RPMI8226 (cell line): ENCODE data around the gene FGF8.

Experiments
- DNase-seq: peaks from one replicate; pipeline ENCODE4 v3.0.0-alpha.2; 2015

The FGF8 gene

DNA sequence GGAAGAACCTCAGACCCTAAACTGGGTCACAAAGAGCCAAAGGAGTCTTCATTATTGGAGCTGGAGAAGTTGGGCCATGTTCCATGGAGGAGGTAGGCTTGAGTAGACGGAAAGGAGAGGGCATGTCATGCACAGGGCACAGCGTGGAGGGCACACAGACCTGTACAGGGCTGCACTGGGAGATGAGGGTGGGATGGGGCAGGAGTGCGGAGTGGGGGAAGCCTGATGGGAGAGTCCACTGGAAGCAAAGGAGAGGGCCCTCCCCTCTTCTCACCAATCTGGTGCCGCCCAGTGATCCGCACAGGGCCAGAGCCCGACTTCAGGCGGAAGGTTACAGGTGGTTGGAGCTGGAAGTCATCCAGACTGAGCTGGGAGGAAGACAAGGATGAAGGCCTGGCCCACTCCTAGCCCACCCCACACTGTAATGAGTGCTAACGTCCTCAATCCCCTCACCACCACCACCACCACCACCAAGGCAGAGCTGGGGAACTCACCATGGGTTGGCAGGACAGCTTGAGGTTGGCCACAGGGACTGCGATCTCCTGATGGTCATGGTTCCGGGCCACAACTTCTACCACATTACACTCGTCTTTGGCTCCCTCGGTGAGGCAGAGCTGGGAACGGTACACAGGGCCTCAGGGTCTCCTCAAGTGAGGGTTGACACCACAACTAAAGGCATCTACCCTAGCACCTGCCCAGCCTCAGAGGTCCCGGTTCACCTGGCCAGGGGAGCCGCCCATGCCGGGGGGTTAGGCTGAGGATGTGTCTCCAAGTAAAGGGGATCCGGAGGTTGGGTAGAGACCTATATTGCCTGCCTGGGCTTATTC lies 6.3 kb upstream of the FGF8 start:
- DNase-seq = no peak

- DNase-seq = no peak
These were observed 5.7 kb upstream of the FGF8 start for GRCh38 chr10:101781655-101781983.

DNA sequence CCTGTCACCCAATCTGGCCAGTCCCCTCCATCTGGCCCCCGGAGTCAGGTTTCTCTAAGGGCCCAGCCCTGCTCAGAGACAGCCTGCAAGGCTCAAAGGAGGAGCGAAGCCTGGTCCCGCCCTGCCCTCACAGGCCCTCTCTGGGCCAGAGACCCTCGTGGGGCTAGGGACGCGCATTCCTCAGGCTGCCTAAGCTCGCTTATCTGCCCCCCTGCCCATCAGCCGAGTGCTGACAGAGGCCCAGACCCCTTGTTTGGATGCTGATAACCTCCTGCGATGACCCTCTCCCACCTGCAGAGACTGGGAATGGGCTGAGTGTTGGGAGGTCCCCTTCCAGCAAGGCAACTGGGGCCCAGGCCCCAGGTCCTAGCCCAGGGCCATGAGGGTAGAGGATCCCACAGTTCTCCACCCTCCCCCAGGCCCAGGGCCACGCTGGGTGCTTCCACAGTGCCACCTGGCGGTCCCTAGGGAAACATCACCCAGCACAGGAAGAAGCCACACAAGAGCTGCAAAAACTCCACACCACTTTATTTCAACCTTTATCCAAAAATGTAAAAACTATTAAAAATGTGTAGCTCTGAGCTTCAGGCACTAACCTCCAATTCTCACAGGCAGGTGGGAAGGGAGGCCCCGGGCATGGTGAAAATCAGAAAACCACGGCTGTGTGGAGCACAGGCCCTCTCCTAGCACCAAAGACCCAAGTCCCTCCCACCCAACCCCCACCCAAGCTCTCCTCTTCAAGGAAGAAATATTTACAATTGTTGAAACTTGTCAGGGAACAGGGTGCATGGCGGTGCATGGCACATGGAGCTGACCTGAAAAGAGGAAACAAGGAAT lies 5.1 kb upstream of the FGF8 start:
- DNase-seq = peak; percentile 67

GRCh38 chr10:101780187-101780817 lies 4.4 kb upstream of the FGF8 start:
- no peak for DNase-seq

GRCh38 chr10:101779544-101780186 lies 3.8 kb upstream of the FGF8 start:
- peak; percentile 61 for DNase-seq

GRCh38 chr10:101778781-101779543 lies 3.0 kb upstream of the FGF8 start:
- DNase-seq = no peak

GRCh38 chr10:101778151-101778780 lies 2.4 kb upstream of the FGF8 start:
- DNase-seq = no peak

- DNase-seq = no peak
These were observed 1.8 kb upstream of the FGF8 start for GRCh38 chr10:101777619-101778145.

DNA sequence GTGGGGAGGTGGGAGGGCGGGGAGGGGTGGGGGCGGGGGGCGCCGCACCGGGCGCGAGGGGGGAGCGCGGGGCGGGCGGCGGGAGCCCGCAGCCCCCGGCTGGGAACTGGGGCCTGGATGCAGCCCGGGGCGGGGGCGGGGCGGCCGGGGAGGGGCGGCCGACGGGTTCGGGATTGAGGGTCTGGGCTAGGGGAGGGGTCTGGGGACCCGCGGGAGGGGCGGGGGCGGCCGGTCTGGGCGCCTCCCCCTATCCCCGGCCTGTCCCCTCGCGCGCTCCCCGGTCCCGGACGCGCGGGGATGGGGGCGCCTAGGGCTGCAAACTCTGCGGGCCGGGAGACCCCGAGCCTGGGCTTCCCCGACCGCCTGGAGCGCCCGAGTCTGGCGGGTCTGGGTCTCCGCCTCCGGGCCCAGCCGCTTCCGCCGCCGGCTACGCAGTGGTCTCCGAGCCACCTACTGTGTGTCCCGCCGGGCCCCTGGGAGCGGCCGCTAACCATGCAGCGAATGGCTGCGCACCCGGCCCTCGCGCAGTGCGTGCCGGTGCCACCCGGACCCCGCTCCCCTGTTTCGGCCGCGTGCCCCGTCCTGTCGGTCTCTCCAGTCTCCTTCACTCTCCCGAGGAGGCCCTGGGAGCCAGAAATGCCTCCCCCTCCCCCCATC lies 375 bp upstream of the FGF8 start:
- no peak for DNase-seq

- no peak for DNase-seq
These were observed 1.2 kb downstream of the FGF8 start for GRCh38 chr10:101774589-101775272.

DNA sequence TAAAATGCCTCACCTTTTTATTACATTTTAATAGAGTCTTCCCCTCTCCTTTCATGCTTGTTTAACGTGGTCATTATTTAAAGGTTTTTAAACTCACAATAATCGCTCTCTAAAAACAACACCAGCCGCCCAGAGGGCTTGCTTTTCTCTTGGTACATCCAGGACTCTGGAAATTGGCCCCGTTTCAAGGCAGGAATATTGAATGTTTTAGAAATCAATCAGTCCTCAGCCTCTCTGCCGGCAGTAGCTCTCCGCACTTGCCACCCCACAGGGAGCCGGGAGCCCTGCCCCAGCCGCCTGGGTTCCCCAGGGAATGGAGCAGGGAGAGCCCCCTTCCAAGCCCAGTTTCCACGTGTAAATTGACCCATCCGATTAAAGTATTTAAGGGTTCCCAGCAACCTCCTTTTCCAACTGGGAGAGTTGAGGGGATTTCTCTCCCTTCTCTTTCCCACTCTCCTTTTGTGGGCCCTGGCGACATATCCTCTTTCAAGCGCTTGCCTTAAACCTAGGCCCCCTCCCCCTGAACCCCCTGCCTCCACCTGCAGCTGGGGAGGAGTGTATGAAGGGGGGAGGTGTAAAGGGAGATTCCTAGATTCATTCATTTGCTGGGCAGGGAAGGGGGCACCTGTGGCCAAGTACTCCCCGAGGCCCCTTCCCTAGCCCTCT lies 1.9 kb downstream of the FGF8 start:
- no peak for DNase-seq

- no peak for DNase-seq
These were observed 2.8 kb downstream of the FGF8 start for GRCh38 chr10:101772895-101773761.

DNA sequence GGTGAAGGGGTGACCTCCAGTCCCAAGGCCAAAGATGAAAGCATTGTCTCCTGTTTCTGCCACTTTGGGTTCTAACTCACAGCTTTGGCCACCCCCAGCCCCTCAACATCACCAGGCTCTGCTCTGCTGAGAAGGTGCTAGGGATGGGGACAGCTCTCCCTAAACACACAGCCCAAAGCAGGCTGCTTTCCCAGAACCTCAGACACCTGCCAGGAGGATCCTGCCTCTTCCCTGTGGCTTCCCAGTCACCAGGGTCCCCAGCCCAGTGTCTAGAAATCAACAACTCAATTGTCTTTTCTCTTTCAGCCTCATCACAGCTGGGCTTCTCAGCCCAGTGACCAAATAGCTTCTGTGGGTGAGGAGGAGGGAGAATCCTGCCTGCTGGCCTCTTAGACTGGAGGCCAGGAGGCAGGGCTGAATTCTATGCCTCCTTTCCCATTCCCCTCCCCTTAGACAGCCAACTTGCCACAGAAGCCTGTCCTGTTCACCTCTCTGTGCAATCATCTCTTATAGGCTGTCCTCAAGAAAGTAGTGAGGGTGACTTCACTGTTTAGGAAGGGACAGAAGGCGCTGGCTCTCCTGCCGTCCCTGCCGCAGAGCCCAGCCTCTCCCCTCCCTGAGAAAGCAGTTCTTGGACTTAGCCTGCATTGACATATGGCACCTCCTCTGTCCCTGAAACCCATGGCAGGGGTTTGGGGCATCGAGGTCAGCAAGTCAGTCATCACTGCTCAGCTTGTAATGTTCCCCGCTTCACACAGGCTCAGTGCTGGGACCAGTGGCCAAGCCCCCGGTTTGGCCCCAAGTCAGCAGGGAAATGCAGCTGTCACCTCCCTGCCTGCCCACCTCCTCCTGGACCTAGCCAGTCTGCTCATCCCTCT lies 3.7 kb downstream of the FGF8 start:
- no peak for DNase-seq

DNA sequence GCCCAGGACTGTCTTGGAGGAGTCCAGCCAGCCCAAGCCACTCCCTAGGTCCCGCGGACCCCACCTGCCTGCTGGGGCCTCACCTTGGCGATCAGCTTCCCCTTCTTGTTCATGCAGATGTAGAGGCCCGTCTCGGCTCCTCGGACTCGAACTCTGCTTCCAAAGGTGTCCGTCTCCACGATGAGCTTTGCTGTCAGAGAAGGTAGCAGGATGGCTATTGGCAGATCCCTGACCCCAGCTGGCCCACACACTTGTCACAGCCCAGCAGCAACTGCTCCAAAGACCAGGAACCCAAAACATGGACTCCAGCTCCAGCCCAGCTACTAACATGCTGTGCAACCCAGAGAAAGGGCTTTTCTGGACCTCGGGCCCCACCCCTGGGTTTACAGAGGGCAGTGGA lies 4.5 kb downstream of the FGF8 start:
- no peak for DNase-seq

DNA sequence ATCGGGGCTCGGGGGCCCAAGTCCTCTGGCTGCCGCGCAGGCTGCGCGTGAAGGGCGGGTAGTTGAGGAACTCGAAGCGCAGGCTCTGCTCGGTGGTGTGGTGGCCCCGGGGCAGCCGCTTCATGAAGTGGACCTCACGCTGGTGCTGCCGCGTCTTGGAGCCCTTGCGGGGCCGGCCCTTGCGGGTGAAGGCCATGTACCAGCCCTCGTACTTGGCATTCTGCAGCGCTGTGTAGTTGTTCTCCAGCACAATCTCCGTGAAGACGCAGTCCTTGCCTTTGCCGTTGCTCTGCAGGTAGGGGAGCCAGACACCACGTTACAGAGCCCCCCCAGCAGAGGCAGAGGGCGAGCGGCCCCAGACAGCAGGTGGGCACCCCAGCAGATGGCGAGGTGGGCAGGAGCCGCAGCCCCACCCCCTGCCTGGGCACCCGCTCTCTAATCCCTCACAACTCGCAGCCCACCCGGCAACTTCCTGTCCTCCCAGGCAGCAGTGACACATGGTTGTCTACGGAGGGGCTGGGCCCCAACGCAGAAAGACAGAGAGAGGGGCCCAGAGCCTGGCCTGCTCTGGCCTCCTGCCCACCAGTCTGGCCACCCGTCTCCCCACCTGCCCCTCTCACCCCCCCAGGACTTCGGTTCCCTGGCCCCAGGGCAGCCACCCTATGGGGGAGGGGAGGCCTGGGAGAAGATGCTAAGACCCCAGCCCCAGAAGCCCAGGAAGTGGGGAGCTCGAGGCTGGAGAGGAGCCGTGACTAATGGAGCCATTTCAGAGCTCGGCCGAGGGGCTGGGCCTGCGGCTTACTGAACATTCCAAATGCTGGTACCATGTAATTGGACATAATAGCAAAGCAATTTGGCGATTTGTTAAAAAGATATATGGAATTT lies 5.3 kb downstream of the FGF8 start:
- no peak for DNase-seq

DNA sequence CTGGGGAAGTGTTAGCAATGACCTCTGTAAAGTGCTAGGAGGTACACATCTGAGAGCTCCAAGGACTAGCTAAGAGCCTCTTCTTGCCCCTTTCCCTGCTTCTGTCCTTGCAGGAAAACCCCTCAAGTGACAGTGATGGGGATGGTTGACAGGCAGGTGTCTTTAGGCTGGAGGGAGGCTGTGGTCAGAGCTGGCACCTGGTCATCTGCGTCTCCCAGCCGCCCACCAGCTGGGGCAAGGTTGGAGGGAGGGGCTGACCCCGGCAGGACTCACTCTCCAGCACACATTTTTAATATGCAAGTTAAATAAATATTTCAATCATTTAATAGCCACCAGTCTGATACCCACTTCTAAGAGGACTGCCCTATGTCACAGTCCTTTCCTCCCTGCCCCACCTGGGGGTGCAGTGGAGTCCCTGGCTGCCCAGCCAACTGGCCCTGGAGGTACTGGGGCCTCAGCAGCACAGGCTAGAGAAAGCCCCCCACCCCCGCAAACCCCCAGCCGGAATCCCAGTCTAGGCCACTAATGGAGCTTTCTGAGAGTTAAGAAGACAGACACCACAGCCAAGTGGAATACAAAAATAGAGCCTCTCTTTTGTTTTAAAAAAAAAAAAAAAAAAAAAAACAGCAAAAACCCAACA lies 6.3 kb downstream of the FGF8 start:
- no peak for DNase-seq
